HG02870 (cell line): ENCODE measurements around the gene NAT9.

Experiments
- ATAC-seq: cut with Tn5 transposase; IDR thresholded peaks from one replicate; pipeline ENCODE4 v1.9.1; 2021; ENCODE audit warnings: mild to moderate bottlenecking, moderate library complexity; ENCODE audit not compliant: unreplicated experiment

The NAT9 gene

GRCh38 chr17:74776044-74776962, at the start of gene NAT9:
Gene NAT9 (minus strand): TSS chr17:74776345. CDS start chr17:74775698, 647 bp downstream.
- ATAC-seq: peak; percentile 51

GRCh38 chr17:74824961-74825627, 48.9 kb upstream of the NAT9 start:
- ATAC-seq: no peak

GRCh38 chr17:74822939-74823367, 46.8 kb upstream of the NAT9 start:
- no peak for ATAC-seq

GRCh38 chr17:74822335-74822938, 46.3 kb upstream of the NAT9 start:
- no peak for ATAC-seq

- ATAC-seq: no peak
Measured at GRCh38 chr17:74821655-74822334, 45.6 kb upstream of the NAT9 start.

- ATAC-seq: no peak
Measured at GRCh38 chr17:74819801-74820436, 43.8 kb upstream of the NAT9 start.

- ATAC-seq: no peak
Measured at GRCh38 chr17:74818291-74818938, 42.3 kb upstream of the NAT9 start.

GRCh38 chr17:74816905-74817620, 40.9 kb upstream of the NAT9 start:
- no peak for ATAC-seq

- no peak for ATAC-seq
Measured at GRCh38 chr17:74815550-74816370, 39.6 kb upstream of the NAT9 start.

GRCh38 chr17:74815067-74815466, 38.9 kb upstream of the NAT9 start:
- ATAC-seq: no peak

- no peak for ATAC-seq
Measured at GRCh38 chr17:74814453-74814852, 38.3 kb upstream of the NAT9 start.

- ATAC-seq: no peak
Measured at GRCh38 chr17:74812109-74813009, 36.2 kb upstream of the NAT9 start.

- no peak for ATAC-seq
Measured at GRCh38 chr17:74810699-74811485, 34.7 kb upstream of the NAT9 start.

- ATAC-seq: no peak
Measured at GRCh38 chr17:74808714-74809430, 32.7 kb upstream of the NAT9 start.

GRCh38 chr17:74807925-74808324, 31.8 kb upstream of the NAT9 start:
- ATAC-seq: no peak

- no peak for ATAC-seq
Measured at GRCh38 chr17:74807441-74807840, 31.3 kb upstream of the NAT9 start.
